Coronary artery (tissue), 2 donors: ENCODE data around the gene MYH15.

ENCODE experiments used
- DNase-seq: peaks from one replicate; pipeline ENCODE4 v3.0.0-alpha.2; 2017; ENCODE audit warnings: low spot score
- H3K27ac ChIP-seq, 2 donors: fragments of 200-600 bp; sonication (generic); one replicate each; pipeline ENCODE4 v1.5.1; 2016 to 2019
- H3K4me3 ChIP-seq: fragments of 200-600 bp; sonication (generic); 2 replicates; pipeline ENCODE4 v1.5.1; 2016; ENCODE audit warnings: mild to moderate bottlenecking, moderate library complexity
- TF ChIP-seq, protein P1 (sequence below): fragments of 200-600 bp; sonication (generic); IDR thresholded peaks from one replicate; pipeline ENCODE4 v1.5.1; 2019; ENCODE audit warnings: antibody characterized with exemption

The MYH15 gene

GRCh38 chr3:108525971-108526370 is 15.6 kb upstream of the MYH15 start:
- TF ChIP-seq, protein P1, sequence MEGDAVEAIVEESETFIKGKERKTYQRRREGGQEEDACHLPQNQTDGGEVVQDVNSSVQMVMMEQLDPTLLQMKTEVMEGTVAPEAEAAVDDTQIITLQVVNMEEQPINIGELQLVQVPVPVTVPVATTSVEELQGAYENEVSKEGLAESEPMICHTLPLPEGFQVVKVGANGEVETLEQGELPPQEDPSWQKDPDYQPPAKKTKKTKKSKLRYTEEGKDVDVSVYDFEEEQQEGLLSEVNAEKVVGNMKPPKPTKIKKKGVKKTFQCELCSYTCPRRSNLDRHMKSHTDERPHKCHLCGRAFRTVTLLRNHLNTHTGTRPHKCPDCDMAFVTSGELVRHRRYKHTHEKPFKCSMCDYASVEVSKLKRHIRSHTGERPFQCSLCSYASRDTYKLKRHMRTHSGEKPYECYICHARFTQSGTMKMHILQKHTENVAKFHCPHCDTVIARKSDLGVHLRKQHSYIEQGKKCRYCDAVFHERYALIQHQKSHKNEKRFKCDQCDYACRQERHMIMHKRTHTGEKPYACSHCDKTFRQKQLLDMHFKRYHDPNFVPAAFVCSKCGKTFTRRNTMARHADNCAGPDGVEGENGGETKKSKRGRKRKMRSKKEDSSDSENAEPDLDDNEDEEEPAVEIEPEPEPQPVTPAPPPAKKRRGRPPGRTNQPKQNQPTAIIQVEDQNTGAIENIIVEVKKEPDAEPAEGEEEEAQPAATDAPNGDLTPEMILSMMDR = no peak
- Histone ChIP-seq H3K27ac (no peak overlapping the region), H3K4me3 (no peak overlapping the region)
- no peak for DNase-seq

- no peak for DNase-seq
- Histone ChIP-seq H3K27ac (no peak overlapping the region), H3K4me3 (no peak overlapping the region)
- TF ChIP-seq, protein P1 = no peak
Measured at GRCh38 chr3:108525256-108525655, 14.9 kb upstream of the MYH15 start.

DNA sequence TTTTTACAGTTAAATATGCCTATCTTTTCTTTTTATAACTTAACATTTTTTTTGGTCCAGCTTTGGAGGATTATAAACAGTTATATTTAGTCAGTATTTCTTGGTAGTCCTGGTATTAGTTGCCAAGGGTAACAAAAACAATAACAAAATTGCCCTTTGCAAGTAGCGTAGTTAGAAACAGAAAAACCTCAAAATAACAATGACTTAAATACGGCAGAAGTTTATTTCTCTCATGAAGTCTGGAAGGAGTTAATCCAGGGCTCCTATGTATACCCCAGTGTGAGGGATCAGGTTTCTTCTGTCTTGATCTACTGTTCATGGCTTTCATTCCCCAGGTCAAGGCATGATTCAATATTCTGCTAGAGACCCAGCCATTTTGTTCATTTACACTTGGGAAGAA is 14.1 kb upstream of the MYH15 start:
- TF ChIP-seq, protein P1 = no peak
- Histone ChIP-seq H3K27ac (peak overlapping the region; percentile 43 to 58), H3K4me3 (peak overlapping the region; percentile 19)
- DNase-seq = no peak

GRCh38 chr3:108518895-108519294 is 8.5 kb upstream of the MYH15 start:
- no peak overlapping the region for H3K27ac ChIP-seq
- no peak overlapping the region for H3K4me3 ChIP-seq
- DNase-seq = no peak
- TF ChIP-seq, protein P1 = no peak

DNA sequence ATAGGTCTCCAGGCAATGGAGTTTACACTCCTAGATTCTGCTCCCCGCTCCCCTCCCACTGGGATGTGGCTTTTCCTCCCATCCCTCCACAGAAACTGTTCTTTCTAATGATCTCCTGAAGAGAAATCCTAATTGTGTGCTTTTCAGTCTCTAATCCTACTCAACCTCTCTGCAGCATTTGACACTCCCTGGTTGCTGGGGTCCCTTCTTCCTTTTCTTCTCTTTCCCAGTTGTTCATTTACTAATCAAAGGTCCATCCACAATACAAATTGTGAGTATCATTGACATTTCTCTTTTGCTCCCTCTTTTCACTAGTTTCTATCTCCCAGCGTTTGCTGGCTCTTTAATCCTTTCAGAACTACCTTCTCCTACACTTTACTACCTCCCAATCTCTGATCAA is 6.5 kb upstream of the MYH15 start:
- Histone ChIP-seq H3K4me3 (no peak overlapping the region), H3K27ac (no peak overlapping the region)
- no peak for DNase-seq
- TF ChIP-seq, protein P1 = no peak

DNA sequence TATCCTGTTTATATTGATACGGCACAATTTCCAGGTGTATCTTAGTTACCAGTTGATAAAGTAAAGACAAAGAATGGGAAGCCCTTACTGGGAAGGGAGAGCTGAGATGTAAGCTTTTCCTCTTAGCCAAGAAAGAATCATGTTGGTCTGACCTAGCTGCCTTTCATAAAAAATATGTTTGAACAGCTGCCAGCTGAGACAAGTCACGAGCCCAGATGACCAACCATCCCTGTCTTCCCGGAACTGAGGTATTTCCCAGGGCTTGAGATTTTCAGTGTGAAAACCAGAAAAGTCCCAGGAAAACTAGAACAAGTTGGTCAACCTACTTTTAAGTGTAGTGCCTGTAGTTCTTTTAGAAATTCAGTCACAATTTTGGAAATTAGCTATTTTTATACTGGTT is 3.6 kb upstream of the MYH15 start:
- no peak overlapping the region for H3K4me3 ChIP-seq
- no peak overlapping the region for H3K27ac ChIP-seq
- TF ChIP-seq, protein P1 = no peak
- DNase-seq = no peak

GRCh38 chr3:108512671-108513070 is 2.3 kb upstream of the MYH15 start:
- no peak for DNase-seq
- TF ChIP-seq, protein P1 = no peak
- H3K4me3 ChIP-seq = no peak overlapping the region
- H3K27ac ChIP-seq = no peak overlapping the region
